ENCODE measurements around the gene MYH7. TPM values are rescaled to one million over a fixed set of nuclear protein-coding genes. Genes with fewer than 3 reads are reported as not detected.
A peak's percentile ranks its signal among the peaks of the same experiment; 100 is the strongest.

Gene MYH7
- total RNA-seq, 4 donors from 2014 or later, result 0.27 TPM; not detected in 3

- H3K4me1 ChIP-seq, result peaks cover 24 to 28% of the 10 kb centered on the region in 2 donors
- no peak overlapping the region for H3K4me3 ChIP-seq (replicated peaks in 1 of 3)
- WGBS, 2 donors, result 29 to 44% methylated on average over 1 of the region's 1 CpG
- intact Hi-C loops (cut with DNase I), result no loop called here
- peak; percentile 37 to 52 for DNase-seq
- no peaks in the 10 kb centered on the region for H3K9me3 ChIP-seq
- H3K27ac ChIP-seq, result peak overlapping the region; percentile 78 to 89 (median 82)
- no peaks in the 10 kb centered on the region for H3K27me3 ChIP-seq
- H3K36me3 ChIP-seq, result no peaks in the 10 kb centered on the region
- TF ChIP-seq POLR2A (IDR thresholded peaks at IDR 0.05) (peak in 1 of 2 donors; percentile 29), CTCF (IDR thresholded peaks at IDR 0.05) (no peak)
These were observed 13.9 kb upstream of the MYH7 start for GRCh38 chr14:23449314-23449713.

GRCh38 chr14:23447361-23448350 is 12.2 kb upstream of the MYH7 start:
- Histone ChIP-seq H3K9me3 (no peaks in the 10 kb centered on the region), H3K27me3 (no peaks in the 10 kb centered on the region), H3K36me3 (no peaks in the 10 kb centered on the region), H3K4me1 (peaks cover 24 to 28% of the 10 kb centered on the region in 2 donors), H3K4me3 (replicated peaks in 1 of 3) (no peak overlapping the region), H3K27ac (peak overlapping the region; percentile 78 to 89 (median 82))
- peak; percentile 41 to 54 for DNase-seq
- 62 to 66% methylated on average over 7 of the region's 7 CpGs for WGBS, 2 donors
- TF ChIP-seq CTCF (IDR thresholded peaks at IDR 0.05), result no peak
- TF ChIP-seq POLR2A (IDR thresholded peaks at IDR 0.05), result no peak
- intact Hi-C loops (cut with DNase I), result no loop called here

GRCh38 chr14:23446291-23446851 is 10.9 kb upstream of the MYH7 start:
- Histone ChIP-seq H3K27me3 (no peaks in the 10 kb centered on the region), H3K4me1 (peaks cover 24 to 28% of the 10 kb centered on the region in 2 donors), H3K4me3 (replicated peaks in 1 of 3) (no peak overlapping the region), H3K36me3 (no peaks in the 10 kb centered on the region), H3K27ac (peak overlapping the region; percentile 78 to 89 (median 82)), H3K9me3 (no peaks in the 10 kb centered on the region)
- intact Hi-C loops (cut with DNase I), result no loop called here
- WGBS, 2 donors, result 63 to 82% methylated on average over 4 of the region's 4 CpGs
- no peak for DNase-seq
- TF ChIP-seq POLR2A (IDR thresholded peaks at IDR 0.05) (no peak), CTCF (IDR thresholded peaks at IDR 0.05) (no peak)

GRCh38 chr14:23445773-23446172 is 10.3 kb upstream of the MYH7 start:
- DNase-seq, result no peak
- TF ChIP-seq CTCF (IDR thresholded peaks at IDR 0.05) (no peak), POLR2A (IDR thresholded peaks at IDR 0.05) (no peak)
- H3K9me3 ChIP-seq, result no peaks in the 10 kb centered on the region
- 75 to 77% methylated on average over 4 of the region's 4 CpGs for WGBS, 2 donors
- no peaks in the 10 kb centered on the region for H3K27me3 ChIP-seq
- intact Hi-C loops (cut with DNase I), result no loop called here
- no peaks in the 10 kb centered on the region for H3K36me3 ChIP-seq
- peak overlapping the region in 1 of 3 donors; percentile 78 for H3K27ac ChIP-seq
- H3K4me3 ChIP-seq (replicated peaks in 1 of 3), result no peak overlapping the region
- peaks cover 24 to 28% of the 10 kb centered on the region in 2 donors for H3K4me1 ChIP-seq

GRCh38 chr14:23444314-23444713 is 8.9 kb upstream of the MYH7 start:
- intact Hi-C loops (cut with DNase I), result no loop called here
- 78 to 82% methylated on average over 1 of the region's 1 CpG for WGBS, 2 donors
- H3K36me3 ChIP-seq, result no peaks in the 10 kb centered on the region
- H3K4me1 ChIP-seq, result peaks cover 23 to 24% of the 10 kb centered on the region in 2 donors
- H3K27ac ChIP-seq, result no peak overlapping the region
- no peak overlapping the region for H3K4me3 ChIP-seq (replicated peaks in 1 of 3)
- no peak for DNase-seq
- no peaks in the 10 kb centered on the region for H3K27me3 ChIP-seq
- no peaks in the 10 kb centered on the region for H3K9me3 ChIP-seq
- TF ChIP-seq POLR2A (IDR thresholded peaks at IDR 0.05) (no peak), CTCF (IDR thresholded peaks at IDR 0.05) (no peak)

Data from thyroid gland (tissue), 4 donors.